Right renal cortex interstitium (tissue), 3 donors: ENCODE data around the gene ACAD11. TPM values are rescaled to one million over a fixed set of nuclear protein-coding genes. Genes with fewer than 3 reads are reported as not detected.
"Not testable (repeated sequence)": the region's sequence is repeated elsewhere in the genome, so short reads cannot be mapped to it uniquely, and the experiment has no call there.

ENCODE experiments used
- DNase-seq, 3 donors: peaks; one replicate each; pipeline ENCODE4 v3.0.0-alpha.2; 2013; ENCODE audit warnings: low read depth in 3 of 3, low spot score in 2 of 3
- polyA plus RNA-seq, 3 donors: library from polyadenylated mRNA; unstranded; fragments of 120-200 nt; gene quantifications; one replicate each; pipeline ENCODE4 v1.2.1, GENCODE V29; 2013; ENCODE audit not compliant: insufficient read length in 3 of 3

ACAD11 gene
- polyA plus RNA-seq, 3 donors: 30.9 to 46.6 (median 33.8) TPM

GRCh38 chr3:132652640-132653270, 6.9 kb downstream of the ACAD11 start:
- DNase-seq: no peak

- no peak for DNase-seq
These were observed 9.5 kb downstream of the ACAD11 start for GRCh38 chr3:132650153-132650552.

GRCh38 chr3:132645058-132645457, 14.6 kb downstream of the ACAD11 start:
- DNase-seq: no peak

- DNase-seq: no peak
These were observed 16.2 kb downstream of the ACAD11 start for GRCh38 chr3:132643366-132643765.

GRCh38 chr3:132642539-132642847, 17.1 kb downstream of the ACAD11 start:
- no peak for DNase-seq

- no peak for DNase-seq
These were observed 17.6 kb downstream of the ACAD11 start for GRCh38 chr3:132641837-132642538.

GRCh38 chr3:132641427-132641826, 18.2 kb downstream of the ACAD11 start:
- DNase-seq: not testable (repeated sequence)

GRCh38 chr3:132638706-132639105, 20.9 kb downstream of the ACAD11 start:
- no peak for DNase-seq

- DNase-seq: no peak
These were observed 22.0 kb downstream of the ACAD11 start for GRCh38 chr3:132637590-132637989.

GRCh38 chr3:132635052-132635451, 24.6 kb downstream of the ACAD11 start:
- no peak for DNase-seq

- no peak for DNase-seq
These were observed 29.0 kb downstream of the ACAD11 start for GRCh38 chr3:132630612-132631011.

GRCh38 chr3:132629928-132630327, 29.7 kb downstream of the ACAD11 start:
- DNase-seq: no peak

- DNase-seq: no peak
These were observed 31.5 kb downstream of the ACAD11 start for GRCh38 chr3:132628157-132628556.

- DNase-seq: no peak
These were observed 32.7 kb downstream of the ACAD11 start for GRCh38 chr3:132626955-132627354.

GRCh38 chr3:132625613-132626012, 34.0 kb downstream of the ACAD11 start:
- DNase-seq: no peak

- DNase-seq: no peak
These were observed 34.8 kb downstream of the ACAD11 start for GRCh38 chr3:132624790-132625189.

GRCh38 chr3:132623646-132624045, 36.0 kb downstream of the ACAD11 start:
- no peak for DNase-seq

- no peak for DNase-seq
These were observed 36.8 kb downstream of the ACAD11 start for GRCh38 chr3:132622761-132623160.

GRCh38 chr3:132622148-132622547, 37.5 kb downstream of the ACAD11 start:
- no peak for DNase-seq

GRCh38 chr3:132616780-132617179, 42.8 kb downstream of the ACAD11 start:
- DNase-seq: no peak

GRCh38 chr3:132615881-132616280, 43.7 kb downstream of the ACAD11 start:
- no peak for DNase-seq

GRCh38 chr3:132615301-132615700, 44.3 kb downstream of the ACAD11 start:
- DNase-seq: not testable (repeated sequence)

GRCh38 chr3:132606620-132607019, 53.0 kb downstream of the ACAD11 start:
- DNase-seq: not testable (repeated sequence)
